K562 (cell line): Measurements from ENCODE around the gene ETV7. TPM values are rescaled to one million over a fixed set of nuclear protein-coding genes. Genes with fewer than 3 reads are reported as not detected.

Experiments used
- ATAC-seq: fragments of 200-7000 bp; cut with Tn5 transposase; 3 replicates; pipeline ENCODE4 v1.9.1; 2020; ENCODE audit warnings: moderate library complexity
- BruUV-seq: library from RNA; stranded (reverse); fragments of 400-500 nt; replicated peaks from 2 replicates; lab custom pipeline; 2021; lab: Mats Ljungman, UMichigan
- CTCF ChIA-PET: fragments of 300-600 bp; formaldehyde crosslinking; extraction: SDS; loops from one replicate; lab custom pipeline; 2021; ENCODE audit warnings: low intra/inter-chr PET ratio; lab: Yijun Ruan, JAX
- POLR2A ChIA-PET: fragments of 300-600, 350-650 bp; sonication (Branson Sonifier 250); formaldehyde crosslinking; extraction: SDS; loops from one replicate; lab custom pipeline; 2021; ENCODE audit warnings: antibody characterized with exemption, inconsistent platforms; lab: Yijun Ruan, JAX
- DNase-seq, 4 experiments: peaks; one replicate each; pipeline versions ENCODE4 v3.0.0 to v3.0.0-alpha.2; 2011 to 2018; ENCODE audit warnings: low spot score in 3 of 4, mixed read lengths in 3 of 4; ENCODE audit errors: extremely low read depth in 1 of 4
- FAIRE-seq: peaks from 2 replicates; lab custom pipeline; 2011; peaks lifted over from hg19 to GRCh38; lab: Jason Lieb, UNC
- H2AFZ ChIP-seq: 2 replicates; pipeline ENCODE4 v1.6.0; 2011; ENCODE audit warnings: low read depth, low read length, control low read depth, inconsistent platforms
- H3K27ac ChIP-seq: fragments of 200-600 bp; 3 replicates; pipeline ENCODE4 v1.8.0; 2011; ENCODE audit warnings: low read depth, mild to moderate bottlenecking, control low read depth, inconsistent platforms, low read length, moderate library complexity, mixed read lengths; ENCODE audit errors: extremely low read depth
- H3K27me3 ChIP-seq, 2 experiments: fragments of 300-600 bp in 1 of 2; 2 replicates in 1 of 2; 3 replicates in 1 of 2; pipeline versions ENCODE4 v1.6.0 to v1.8.0; 2011; ENCODE audit warnings: inconsistent platforms in 2 of 2, low read length in 2 of 2, mild to moderate bottlenecking in 1 of 2, mixed read lengths in 1 of 2, moderate library complexity in 1 of 2; ENCODE audit not compliant: control insufficient read depth in 2 of 2, insufficient read depth in 2 of 2
- H3K36me3 ChIP-seq: fragments of 300-600 bp; 3 replicates; pipeline ENCODE4 v1.8.0; 2011; ENCODE audit warnings: mild to moderate bottlenecking, low read length, inconsistent platforms; ENCODE audit not compliant: control insufficient read depth, insufficient read depth
- H3K4me1 ChIP-seq, 2 experiments: fragments of 200-600 bp in 1 of 2; replicated peaks in 1 of 2; 2 replicates in 1 of 2; 3 replicates in 1 of 2; pipeline versions ENCODE4 v1.5.1 to v1.8.0; 2011; ENCODE audit warnings: inconsistent platforms in 2 of 2, low read length in 2 of 2, mild to moderate bottlenecking in 1 of 2, mixed read lengths in 1 of 2, moderate library complexity in 1 of 2; ENCODE audit not compliant: control insufficient read depth in 2 of 2, insufficient read depth in 2 of 2
- H3K4me2 ChIP-seq: 2 replicates; pipeline ENCODE4 v1.6.1; 2011; ENCODE audit warnings: low read length, control low read depth, inconsistent platforms, mixed read lengths; ENCODE audit not compliant: insufficient read depth
- H3K4me3 ChIP-seq: fragments of 200-600 bp; sonication (generic), shearing (Covaris generic); 2 replicates; pipeline ENCODE4 v1.5.1; 2016; ENCODE audit warnings: control low read depth, inconsistent platforms
- H3K79me2 ChIP-seq: fragments of 200-600 bp; 3 replicates; pipeline ENCODE4 v1.8.0; 2011; ENCODE audit warnings: low read length, inconsistent platforms; ENCODE audit not compliant: control insufficient read depth, insufficient read depth
- H3K9ac ChIP-seq, 2 experiments: 2 replicates each; pipeline versions ENCODE4 v1.6.0 to v1.6.1; 2011; ENCODE audit warnings: low read depth in 2 of 2, low read length in 2 of 2, control low read depth in 1 of 2, inconsistent platforms in 1 of 2, mild to moderate bottlenecking in 1 of 2, mixed read lengths in 1 of 2; ENCODE audit not compliant: insufficient read depth in 1 of 2
- H3K9me1 ChIP-seq: one replicate; pipeline ENCODE4 v1.6.0; 2011; ENCODE audit warnings: inconsistent platforms, mild to moderate bottlenecking, low read length, moderate library complexity; ENCODE audit not compliant: control insufficient read depth, insufficient read depth
- H3K9me3 ChIP-seq: replicated peaks from 2 replicates; pipeline ENCODE4 v1.5.1; 2011; ENCODE audit warnings: low read depth, low read length, inconsistent platforms; ENCODE audit not compliant: control insufficient read depth, insufficient read depth
- H4K20me1 ChIP-seq: replicated peaks from 2 replicates; pipeline ENCODE4 v1.6.1; 2011; ENCODE audit warnings: low read length, inconsistent platforms, mixed read lengths; ENCODE audit not compliant: control insufficient read depth, insufficient read depth
- CEBPB ChIP-seq: fragments of 450-650 bp; IDR thresholded peaks from 2 replicates; pipeline ENCODE4 v1.6.1; 2016; ENCODE audit warnings: missing genetic modification characterization, missing compliant biosample characterization
- MEIS2 ChIP-seq: fragments of 450-650 bp; IDR thresholded peaks from 2 replicates; pipeline ENCODE4 v1.6.1; 2014; ENCODE audit warnings: mild to moderate bottlenecking; ENCODE audit not compliant: partially characterized antibody
- MTA1 ChIP-seq: fragments of 450-650 bp; IDR thresholded peaks from 2 replicates; pipeline ENCODE4 v1.6.1; 2017; ENCODE audit warnings: borderline replicate concordance
- NFIC ChIP-seq: fragments of 450-650 bp; IDR thresholded peaks from 2 replicates; pipeline ENCODE4 v1.6.1; 2017; ENCODE audit warnings: mild to moderate bottlenecking, inconsistent platforms
- NFIX ChIP-seq: fragments of 250-450 bp; sonication (Bioruptor Pico); IDR thresholded peaks from 2 replicates; pipeline ENCODE4 v1.4.0; 2020; ENCODE audit warnings: low read depth, mild to moderate bottlenecking, moderate library complexity
- PBX2 ChIP-seq, 2 experiments: IDR thresholded peaks in 1 of 2; conservative IDR thresholded peaks in 1 of 2; 2 replicates each; pipeline ENCODE4 v1.6.1; 2016; ENCODE audit warnings: low read depth in 2 of 2, mild to moderate bottlenecking in 1 of 2, missing compliant biosample characterization in 1 of 2, missing genetic modification characterization in 1 of 2, moderate library complexity in 1 of 2
- PKNOX1 ChIP-seq: fragments of 450-650 bp; IDR thresholded peaks from 2 replicates; pipeline ENCODE4 v1.6.1; 2016
- ZNF830 ChIP-seq: fragments of 250-450 bp; sonication (Bioruptor Pico); IDR thresholded peaks from 2 replicates; pipeline ENCODE4 v1.5.0; 2021; ENCODE audit warnings: mild to moderate bottlenecking
- WGBS: fragments of 100-300 bp; shearing (Covaris generic); methylation state at CpG from one replicate; pipeline ENCODE4 v1.1.6; 2016; ENCODE audit warnings: low coverage, mixed read lengths; ENCODE audit not compliant: insufficient coverage; ENCODE audit errors: missing lambda C conversion rate; 5-methylcytosine and 5-hydroxymethylcytosine counted together
- in situ Hi-C: fragments of 300-500 bp; cut with MboI; formaldehyde crosslinking; loops from 4 replicates; pipeline ENCODE4 v1.15.0; 2018; ENCODE audit warnings: inconsistent platforms, mixed read lengths
- intact Hi-C: fragments of 100-400 bp; cut with micrococcal nuclease; formaldehyde crosslinking; loops from 2 replicates; pipeline ENCODE4 v1.14.2; 2022
- polyA plus RNA-seq, 8 experiments: library from polyadenylated mRNA; depleted of rRNA in 4 of 8; stranded (reverse) in 5 of 8; unstranded in 3 of 8; fragments of >200 nt; fragmentation: Nextera tagmentation in 2 of 8; fragmentation: Illumina TruSeq in 1 of 8; extraction: Ambion mirVana in 2 of 8; extraction: Trizol in 1 of 8; gene quantifications; 2 replicates each; pipeline versions ENCODE4 v1.2.1 to v1.2.3, GENCODE V29; 2011 to 2014; ENCODE audit warnings: inconsistent platforms in 1 of 8, missing spikeins in 1 of 8
- total RNA-seq, 7 experiments: library from RNA; depleted of rRNA in 6 of 7; stranded (reverse); fragments of >200 nt in 6 of 7; fragmentation: Illumina TruSeq in 2 of 7; extraction: Trizol in 2 of 7; gene quantifications; 2 replicates each; pipeline versions ENCODE4 v1.2.1 to v1.2.3, GENCODE V29; 2011 to 2021; ENCODE audit warnings: low replicate concordance in 1 of 7

ETV7 gene
- total and polyA plus RNA-seq, 9 of the 15 experiments (the other 6 are each of a cell fraction or from before 2014, with no cell fraction given), result 0.07 to 0.22 (median 0.14) TPM; not detected in 3

- H3K9me3 ChIP-seq, result no peaks in the 10 kb centered on the region
- H3K36me3 ChIP-seq, result no peaks in the 10 kb centered on the region
- no peak overlapping the region for H2AFZ ChIP-seq
- H3K9me1 ChIP-seq, result no peaks in the 10 kb centered on the region
- H3K4me3 ChIP-seq, result no peak overlapping the region
- peaks cover 0 to 17% of the 10 kb centered on the region in 2 experiments; a peak in 2 of 5 replicates for H3K4me1 ChIP-seq
- no peak overlapping the region for H3K27ac ChIP-seq
- in situ Hi-C loops (no loop called here), intact Hi-C loops (no loop called here)
- CTCF ChIA-PET, result no interaction called here
- BruUV-seq, result no TSS peak
- no peaks in the 10 kb centered on the region for H3K79me2 ChIP-seq
- DNase-seq (peak in 2 of 4 experiments; percentile 26 to 43), FAIRE-seq (peak; percentile 67), ATAC-seq (peak; percentile 31)
- H3K4me2 ChIP-seq, result peak overlapping the region; percentile 32; the same call in 1 of the 2 replicates
- no peaks in the 10 kb centered on the region for H4K20me1 ChIP-seq
- POLR2A ChIA-PET, result interaction anchor here (0.6 to 1.2 kb wide), 5 partner anchors 9 to 207 kb away, joined by 3 to 5 read pairs (median 3); no protein-coding TSS in a partner anchor
- H3K27me3 ChIP-seq, result peaks cover 44 to 53% of the 10 kb centered on the region in 2 experiments
- TF ChIP-seq CEBPB (tag) (no peak), MTA1 (no peak), PBX2 (CRISPR knock-in tag; IDR thresholded peaks at IDR 0.05; ENCODE audit: low read depth) (no peak), PBX2 (tag; conservative IDR thresholded peaks at IDR 0.05; ENCODE audit: low read depth) (peak; percentile 90), NFIX (peak; percentile 47; the same call in 1 of the 2 replicates), NFIC (peak; percentile 91), MEIS2 (peak; percentile 74), ZNF830 (CRISPR knock-in tag) (peak; percentile 63; the same call in 1 of the 2 replicates), PKNOX1 (0 out of 2 replicates have a peak, but pooled peaks have one; percentile 9)
- WGBS, result 9% methylated on average over 33 of the region's 33 CpGs
- peak overlapping the region in 1 of 2 experiments; percentile 50; a peak in 1 of 4 replicates for H3K9ac ChIP-seq
Measured at GRCh38 chr6:36386495-36387439, 702 bp downstream of the ETV7 start.
